ENCODE results near the gene CACNG6.
"Not testable (repeated sequence)": the region's sequence is repeated elsewhere in the genome, so short reads cannot be mapped to it uniquely, and the experiment has no call there.

The CACNG6 gene

GRCh38 chr19:53991224-53992113, at the start of gene CACNG6:
Gene CACNG6, plus strand, starts transcription at chr19:53991637. Its CDS starts 1,241 bp downstream, at chr19:53992878.
- DNase-seq (ENCODE audit: low spot score): no peak

- no peak for DNase-seq (ENCODE audit: low spot score)
Observed at GRCh38 chr19:53942001-53942786, 49.2 kb upstream of the CACNG6 start.

- DNase-seq (ENCODE audit: low spot score): no peak
Observed at GRCh38 chr19:53944416-53944815, 47.0 kb upstream of the CACNG6 start.

GRCh38 chr19:53944933-53945332, 46.5 kb upstream of the CACNG6 start:
- DNase-seq (ENCODE audit: low spot score): no peak

- no peak for DNase-seq (ENCODE audit: low spot score)
Observed at GRCh38 chr19:53945441-53945840, 46.0 kb upstream of the CACNG6 start.

DNA sequence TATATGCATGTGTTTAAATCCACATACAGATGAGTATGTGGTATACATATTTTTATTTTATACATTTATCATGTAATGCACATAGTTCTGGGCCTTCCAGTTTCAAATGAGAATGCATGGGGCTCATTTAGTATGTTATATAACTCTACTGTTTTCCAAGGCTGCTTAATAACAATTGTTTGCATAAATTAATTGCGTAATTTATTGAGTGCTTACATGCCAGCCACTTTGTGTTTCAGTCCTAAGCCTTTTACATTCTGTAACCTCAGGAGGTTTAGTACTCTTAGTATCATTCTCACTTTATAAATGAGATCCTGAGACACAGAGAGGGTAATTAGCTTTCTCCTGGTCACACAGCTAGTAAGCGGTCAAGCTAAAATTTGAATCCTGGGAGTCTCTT, 45.4 kb upstream of the CACNG6 start:
- no peak for DNase-seq (ENCODE audit: low spot score)

GRCh38 chr19:53947624-53948023, 43.8 kb upstream of the CACNG6 start:
- DNase-seq (ENCODE audit: low spot score): no peak

GRCh38 chr19:53948611-53949010, 42.8 kb upstream of the CACNG6 start:
- not testable (repeated sequence) for DNase-seq (ENCODE audit: low spot score)

DNA sequence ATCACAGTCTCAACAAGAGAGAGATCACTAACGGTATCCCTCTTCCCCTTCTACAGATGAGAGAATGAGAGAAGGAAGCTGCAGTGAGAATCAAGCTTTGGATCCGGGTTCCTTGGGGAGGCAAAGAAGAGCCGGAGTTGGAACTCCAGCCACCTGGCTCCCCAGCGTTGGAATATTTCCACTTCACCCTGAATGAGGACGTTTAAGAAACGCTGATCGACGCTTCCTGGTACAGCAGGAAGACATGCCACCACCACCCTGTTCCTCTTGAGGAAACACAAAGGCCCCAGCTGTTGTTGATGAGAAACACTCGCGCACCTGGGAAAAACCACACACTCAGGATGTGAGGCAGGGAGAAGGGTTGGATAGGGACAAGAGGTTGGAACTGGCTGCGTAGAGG, 40.0 kb upstream of the CACNG6 start:
- DNase-seq (ENCODE audit: low spot score): no peak

DNA sequence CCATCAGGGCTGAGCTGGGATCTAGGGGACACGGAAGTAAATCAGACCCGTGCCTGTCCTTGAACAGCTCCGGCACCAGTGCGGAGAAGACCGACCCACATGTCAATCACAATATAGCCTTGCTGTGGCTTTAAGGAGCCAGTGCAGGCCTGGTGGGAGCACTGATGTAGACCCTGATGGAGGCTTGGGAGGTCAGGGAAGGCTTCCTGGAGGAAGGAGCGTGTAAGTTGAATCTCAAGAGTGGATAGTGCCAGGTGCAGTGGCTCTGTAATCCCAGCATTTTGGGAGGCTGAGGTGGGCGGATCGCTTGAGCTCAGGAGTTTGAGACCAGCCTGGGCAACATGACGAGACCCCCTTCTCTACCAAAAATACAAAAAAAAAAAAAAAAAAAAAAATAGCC, 39.5 kb upstream of the CACNG6 start:
- no peak for DNase-seq (ENCODE audit: low spot score)

- no peak for DNase-seq (ENCODE audit: low spot score)
Observed at GRCh38 chr19:53953383-53953782, 38.1 kb upstream of the CACNG6 start.

DNA sequence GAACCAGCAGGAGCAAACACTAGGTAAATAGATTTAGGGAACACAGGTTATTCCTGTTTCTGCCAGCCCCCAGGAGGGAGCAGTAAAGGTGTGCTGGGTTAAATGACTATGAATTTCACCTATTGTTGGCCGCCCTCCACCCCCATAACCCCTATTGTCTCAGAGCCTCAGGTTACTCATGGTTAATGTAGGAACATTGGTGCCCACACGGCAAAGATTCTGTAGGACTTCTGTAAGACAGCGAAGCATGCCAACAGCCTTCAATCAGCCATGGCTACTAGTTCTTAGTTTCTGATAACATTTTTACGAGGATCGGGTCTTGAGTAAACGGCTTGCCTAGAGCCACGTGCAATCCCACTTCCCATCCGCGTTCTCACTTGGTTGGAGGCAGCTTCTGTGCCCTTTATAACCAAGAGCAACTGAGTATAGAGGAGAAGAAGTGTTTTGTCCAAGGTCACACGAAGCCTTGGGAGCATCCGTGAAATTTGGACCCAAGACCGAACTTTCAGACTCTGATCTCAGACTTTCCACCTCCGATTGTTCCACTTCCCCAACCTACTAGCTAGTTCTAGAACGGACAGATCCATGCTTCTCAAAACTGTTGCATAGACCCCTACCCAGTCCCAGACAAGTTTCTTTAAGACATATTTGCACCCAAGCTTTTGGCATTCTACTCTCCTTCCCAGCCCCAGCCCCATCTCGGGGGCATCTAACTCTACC, 33.8 kb upstream of the CACNG6 start:
- DNase-seq (ENCODE audit: low spot score): no peak

- DNase-seq (ENCODE audit: low spot score): peak; percentile 5
Observed at GRCh38 chr19:53958168-53958571, 33.3 kb upstream of the CACNG6 start.

GRCh38 chr19:53958823-53959757, 32.3 kb upstream of the CACNG6 start:
- DNase-seq (ENCODE audit: low spot score): no peak

GRCh38 chr19:53960187-53960586, 31.2 kb upstream of the CACNG6 start:
- no peak for DNase-seq (ENCODE audit: low spot score)

DNA sequence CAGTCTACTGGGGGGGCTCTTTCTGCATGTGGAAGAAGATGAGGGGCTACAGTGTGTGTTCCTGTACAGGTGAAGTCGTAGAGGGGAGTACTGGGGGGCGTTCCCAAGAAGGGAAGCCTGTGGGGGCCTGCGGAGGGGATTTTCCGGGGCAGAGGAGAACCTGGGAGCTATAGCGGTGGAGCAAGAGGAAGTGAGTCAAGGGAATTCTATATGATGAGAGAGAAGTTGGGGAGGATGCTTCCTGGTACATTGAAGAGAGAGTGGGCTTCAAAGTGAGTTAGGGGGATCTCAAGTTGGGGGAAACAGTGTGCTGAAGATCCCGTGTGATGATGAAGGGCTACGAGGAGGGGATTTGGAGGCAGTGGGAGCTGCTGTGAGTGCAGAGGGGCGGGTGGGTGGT, 30.6 kb upstream of the CACNG6 start:
- DNase-seq (ENCODE audit: low spot score): no peak

DNA sequence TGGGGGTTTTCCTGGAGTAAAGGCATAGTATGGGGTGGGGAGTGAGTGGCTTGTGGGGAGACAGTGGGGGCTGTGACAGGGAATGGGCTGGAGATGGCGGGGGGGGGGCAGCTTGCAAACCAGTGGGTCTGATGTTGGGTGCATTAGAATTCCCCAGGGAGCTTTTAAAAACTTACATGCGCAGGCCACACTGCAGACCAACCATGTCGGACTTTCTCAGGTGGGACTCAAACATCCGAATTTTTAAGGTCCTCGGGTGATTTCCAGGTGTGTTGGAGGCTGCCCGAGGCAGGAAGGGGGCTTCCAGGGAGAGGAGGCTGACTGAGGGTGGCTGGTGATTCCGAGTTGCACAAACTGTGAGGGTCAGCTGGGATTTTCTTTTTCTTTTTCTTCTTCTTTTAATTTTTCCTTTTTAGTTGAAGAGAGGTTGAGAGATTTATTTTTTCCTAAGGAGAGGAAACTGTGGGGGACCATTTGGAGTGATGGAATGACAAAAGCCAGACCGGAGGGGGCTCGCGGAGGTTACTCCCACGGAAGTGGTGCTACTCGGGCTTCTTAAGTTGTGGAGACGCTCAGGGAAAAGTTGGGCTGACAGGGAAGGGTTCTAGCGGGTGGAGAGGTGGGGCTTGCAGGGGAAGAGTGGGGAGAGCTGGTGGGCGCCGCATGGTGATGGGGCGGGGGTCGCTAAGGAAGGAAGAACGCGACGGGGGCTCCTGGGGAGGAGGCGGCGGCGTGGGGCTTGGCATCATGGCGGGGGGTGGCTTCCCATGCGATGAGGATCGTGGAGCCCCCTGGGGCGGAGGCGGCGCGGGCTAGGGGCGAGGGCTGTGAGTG, 29.7 kb upstream of the CACNG6 start:
- no peak for DNase-seq (ENCODE audit: low spot score)

GRCh38 chr19:53962887-53963431, 28.5 kb upstream of the CACNG6 start, which contains the start of gene CACNG8:
Gene CACNG8, plus strand, starts transcription at chr19:53962937.
- no peak for DNase-seq (ENCODE audit: low spot score)

GRCh38 chr19:53965091-53965490, 26.3 kb upstream of the CACNG6 start:
- DNase-seq (ENCODE audit: low spot score): no peak

DNA sequence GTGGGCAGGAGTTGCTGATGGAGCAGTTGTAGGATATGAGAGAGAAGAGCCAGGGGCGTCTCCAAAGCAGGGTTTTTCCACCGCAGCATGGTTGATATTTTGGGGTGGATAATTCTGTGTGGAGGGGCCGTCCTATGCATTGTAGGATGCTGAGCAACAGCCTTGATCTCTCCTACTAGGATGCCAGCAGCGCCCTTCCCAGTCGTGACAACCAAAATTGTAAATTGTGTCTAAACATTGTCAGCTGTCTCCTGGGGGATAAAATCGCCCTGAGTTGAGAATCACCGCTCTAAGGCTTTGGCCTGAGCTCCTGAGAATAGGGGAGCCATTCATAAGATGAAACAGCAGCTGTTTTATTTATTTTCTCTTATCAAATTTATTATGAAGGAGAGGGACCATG, 24.5 kb upstream of the CACNG6 start:
- no peak for DNase-seq (ENCODE audit: low spot score)

Data from left forelimb (tissue), 1 donor.